ENCODE data around the gene PCDHGB2. TPM values are rescaled to one million over a fixed set of nuclear protein-coding genes. Genes with fewer than 3 reads are reported as not detected.
"Not testable (repeated sequence)": the region's sequence is repeated elsewhere in the genome, so short reads cannot be mapped to it uniquely, and the experiment has no call there.

The PCDHGB2 gene
- polyA plus RNA-seq, 3 donors, result 3.5 to 4.9 (median 3.6) TPM

GRCh38 chr5:141343953-141344463 is 15.8 kb upstream of the PCDHGB2 start:
- no peak for DNase-seq

GRCh38 chr5:141345327-141345726 is 14.5 kb upstream of the PCDHGB2 start:
- no peak for DNase-seq

GRCh38 chr5:141346017-141346416 is 13.8 kb upstream of the PCDHGB2 start:
- not testable (repeated sequence) for DNase-seq

GRCh38 chr5:141349917-141350619 is 9.7 kb upstream of the PCDHGB2 start, which contains the start of gene PCDHGB1:
Gene PCDHGB1, plus strand, starts transcription at chr5:141350099. Its CDS starts 162 bp downstream, at chr5:141350261.
- no peak for DNase-seq

- DNase-seq, result no peak
Observed at GRCh38 chr5:141351591-141351990, 8.2 kb upstream of the PCDHGB2 start.

- DNase-seq, result no peak
Observed at GRCh38 chr5:141354900-141355469, 4.8 kb upstream of the PCDHGB2 start, which contains the start of gene PCDHGA4. Gene PCDHGA4, plus strand, starts transcription at chr5:141355021. Its CDS starts 87 bp downstream, at chr5:141355108.

GRCh38 chr5:141355641-141356040 is 4.2 kb upstream of the PCDHGB2 start:
- no peak for DNase-seq

GRCh38 chr5:141356133-141356532 is 3.7 kb upstream of the PCDHGB2 start:
- no peak for DNase-seq

GRCh38 chr5:141356950-141357349 is 2.8 kb upstream of the PCDHGB2 start:
- no peak for DNase-seq

- no peak for DNase-seq
Observed at GRCh38 chr5:141360685-141361084, 891 bp downstream of the PCDHGB2 start.

- DNase-seq, result no peak
Observed at GRCh38 chr5:141362719-141363118, 2.9 kb downstream of the PCDHGB2 start.

GRCh38 chr5:141363952-141364660 is 4.3 kb downstream of the PCDHGB2 start, which contains the start of gene PCDHGA5:
Gene PCDHGA5, plus strand, starts transcription at chr5:141364162. Its CDS starts 169 bp downstream, at chr5:141364331.
- no peak for DNase-seq

GRCh38 chr5:141366016-141366896 is 6.5 kb downstream of the PCDHGB2 start:
- no peak for DNase-seq

- DNase-seq, result no peak
Observed at GRCh38 chr5:141369994-141370848, 10.4 kb downstream of the PCDHGB2 start, which contains the start of gene PCDHGB3. Gene PCDHGB3, plus strand, starts transcription at chr5:141370242. Its CDS starts 153 bp downstream, at chr5:141370395.

- no peak for DNase-seq
Observed at GRCh38 chr5:141371572-141372475, 12.0 kb downstream of the PCDHGB2 start.

GRCh38 chr5:141373673-141374317 is 14.0 kb downstream of the PCDHGB2 start, which contains the start of gene PCDHGA6:
Gene PCDHGA6, plus strand, starts transcription at chr5:141373891. Its CDS starts 193 bp downstream, at chr5:141374084.
- no peak for DNase-seq

GRCh38 chr5:141374627-141375026 is 14.8 kb downstream of the PCDHGB2 start:
- DNase-seq, result no peak

GRCh38 chr5:141375444-141376155 is 15.8 kb downstream of the PCDHGB2 start:
- DNase-seq, result not testable (repeated sequence)
